Skeletal muscle tissue (tissue), 4 donors: ENCODE data around the gene ARHGAP6. TPM values are rescaled to one million over a fixed set of nuclear protein-coding genes. Genes with fewer than 3 reads are reported as not detected.
A peak's percentile ranks its signal among the peaks of the same experiment; 100 is the strongest.
"Not testable (repeated sequence)": the region's sequence is repeated elsewhere in the genome, so short reads cannot be mapped to it uniquely, and the experiment has no call there.

Source experiments
- H3K27ac ChIP-seq: one replicate; pipeline ENCODE4 v1.7.0; 2013; ENCODE audit warnings: mild to moderate bottlenecking, low read depth, low read length, inconsistent platforms
- H3K27me3 ChIP-seq, 3 donors: one replicate each; pipeline ENCODE4 v1.7.0; 2013; ENCODE audit warnings: low read length in 3 of 3; ENCODE audit not compliant: control insufficient read depth in 3 of 3, insufficient read depth in 3 of 3
- H3K36me3 ChIP-seq, 3 donors: one replicate each; pipeline ENCODE4 v1.7.0; 2013; ENCODE audit warnings: low read length in 3 of 3; ENCODE audit not compliant: control insufficient read depth in 3 of 3, insufficient read depth in 3 of 3
- H3K4me1 ChIP-seq, 3 donors: one replicate each; pipeline ENCODE4 v1.7.0; 2013; ENCODE audit warnings: low read length in 3 of 3, mild to moderate bottlenecking in 3 of 3; ENCODE audit not compliant: control insufficient read depth in 3 of 3, insufficient read depth in 3 of 3
- H3K4me3 ChIP-seq, 3 donors: one replicate each; pipeline ENCODE4 v1.7.0; 2013; ENCODE audit warnings: low read length in 3 of 3
- H3K9ac ChIP-seq, 3 donors: one replicate each; pipeline ENCODE4 v1.7.0; 2013; ENCODE audit warnings: low read length in 3 of 3, mild to moderate bottlenecking in 3 of 3, moderate library complexity in 2 of 3, low read depth in 1 of 3
- H3K9me3 ChIP-seq, 3 donors: one replicate each; pipeline ENCODE4 v1.7.0; 2013; ENCODE audit warnings: low read length in 3 of 3; ENCODE audit not compliant: control insufficient read depth in 3 of 3
- total RNA-seq: library from RNA; depleted of rRNA; stranded (reverse); fragments of >200 nt; gene quantifications from one replicate; pipeline ENCODE4 v1.2.3, GENCODE V29; 2014
- donor health status: Osteomylitis.

Gene ARHGAP6
- total RNA-seq, 1 donor from 2014 or later, result 8.4 TPM

DNA sequence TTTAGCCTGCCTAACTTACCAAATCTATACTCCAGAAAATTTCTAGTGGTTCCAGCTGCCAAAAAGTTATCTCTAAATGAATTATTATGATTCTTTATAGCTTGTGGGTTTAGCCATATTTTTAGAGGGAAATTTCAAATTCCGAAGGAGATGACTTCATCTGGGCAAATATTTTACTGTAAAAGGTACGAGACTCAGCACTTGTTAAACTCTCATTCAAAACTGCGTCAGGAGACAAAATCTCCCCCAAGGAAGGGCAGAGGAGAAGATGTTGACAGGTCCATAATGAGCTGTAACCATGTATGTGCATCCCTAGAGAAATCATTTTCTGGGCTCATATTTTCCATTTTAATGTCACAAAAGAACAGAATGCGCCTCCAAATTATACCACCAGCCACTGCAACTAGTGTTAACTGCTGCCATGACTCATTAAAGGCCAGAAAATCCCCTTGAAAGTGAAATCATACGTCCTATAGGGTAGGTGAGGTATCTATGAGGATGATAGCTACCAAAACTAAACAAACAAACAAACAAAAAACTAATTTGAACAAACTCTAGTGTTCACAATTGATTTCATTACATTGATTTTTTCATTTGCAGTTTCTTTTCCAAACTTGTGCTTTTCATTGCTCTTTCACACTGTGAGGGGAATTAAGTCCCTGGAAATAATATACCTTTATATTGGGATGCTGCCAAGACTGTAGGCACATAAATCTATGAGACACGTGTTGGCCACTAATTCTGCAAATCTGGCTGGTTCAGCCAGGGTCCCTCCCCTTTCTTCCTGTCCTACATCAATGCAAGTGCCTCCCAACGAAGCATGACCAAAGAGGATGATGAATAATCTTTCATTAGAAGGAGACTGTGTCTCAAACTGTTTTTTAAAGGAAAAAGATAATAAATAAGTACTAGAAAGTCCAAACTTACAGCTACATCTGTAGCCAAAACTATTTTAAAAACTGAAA, 85.8 kb downstream of the ARHGAP6 start:
- Histone ChIP-seq H3K9ac (no peak overlapping the region), H3K4me3 (no peak overlapping the region), H3K4me1 (no peaks in the 10 kb centered on the region), H3K27me3 (no peaks in the 10 kb centered on the region), H3K36me3 (no peaks in the 10 kb centered on the region), H3K27ac (no peak overlapping the region), H3K9me3 (no peaks in the 10 kb centered on the region)

- H3K4me1 ChIP-seq, H3K27me3 ChIP-seq: not testable (repeated sequence)
Observed at GRCh38 chrX:11578301-11578700, 87.4 kb downstream of the ARHGAP6 start.

GRCh38 chrX:11577603-11578002, 88.1 kb downstream of the ARHGAP6 start:
- no peaks in the 10 kb centered on the region for H3K4me1 ChIP-seq
- H3K9ac ChIP-seq, result no peak overlapping the region
- no peaks in the 10 kb centered on the region for H3K36me3 ChIP-seq
- no peak overlapping the region for H3K27ac ChIP-seq
- no peaks in the 10 kb centered on the region for H3K9me3 ChIP-seq
- no peaks in the 10 kb centered on the region for H3K27me3 ChIP-seq
- H3K4me3 ChIP-seq, result no peak overlapping the region

More at GRCh38 chrX:11578301-11578700, 87.4 kb downstream of the ARHGAP6 start:
- not testable (repeated sequence) for H3K9me3 ChIP-seq, H3K36me3 ChIP-seq, H3K9ac ChIP-seq, H3K27ac ChIP-seq, H3K4me3 ChIP-seq

GRCh38 chrX:11575332-11575731, 90.4 kb downstream of the ARHGAP6 start:
- Histone ChIP-seq H3K4me1 (no peaks in the 10 kb centered on the region), H3K27me3 (no peaks in the 10 kb centered on the region), H3K4me3 (no peak overlapping the region), H3K36me3 (no peaks in the 10 kb centered on the region), H3K9ac (no peak overlapping the region), H3K27ac (no peak overlapping the region), H3K9me3 (no peaks in the 10 kb centered on the region)

DNA sequence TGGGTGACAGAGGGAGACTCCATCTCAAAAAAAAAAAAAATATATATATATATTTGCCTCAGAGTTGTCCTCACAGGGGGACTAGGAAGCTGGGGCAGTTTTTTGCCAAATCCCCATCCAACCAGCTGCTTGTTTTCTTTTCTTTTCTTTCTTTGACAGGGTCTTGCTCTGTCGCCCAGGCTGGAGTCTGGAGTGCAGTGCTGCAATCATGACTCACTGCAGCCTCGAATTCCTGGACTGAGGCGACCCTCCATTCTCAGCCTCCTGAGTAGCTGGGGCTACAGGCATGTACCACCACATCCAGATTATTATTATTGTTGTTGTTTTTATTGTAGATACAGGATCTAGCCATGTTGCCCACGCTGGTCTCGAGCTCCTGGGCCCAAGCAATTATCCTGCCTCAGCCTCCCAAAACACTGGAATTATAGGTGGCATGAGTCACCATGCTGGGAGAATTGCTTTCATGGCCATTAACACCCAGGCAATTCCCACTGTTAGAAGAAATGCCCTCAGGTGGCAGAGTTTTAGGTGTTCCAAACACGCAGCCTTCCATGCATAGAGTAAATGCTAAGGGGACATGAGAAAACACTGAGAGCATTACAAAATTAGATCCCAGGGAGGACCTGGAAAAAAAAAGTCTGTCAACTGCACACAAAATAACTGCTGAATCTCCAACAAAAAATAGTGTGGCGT, 98.0 kb downstream of the ARHGAP6 start:
- Histone ChIP-seq H3K27ac (no peak overlapping the region), H3K9ac (no peak overlapping the region), H3K4me1 (peaks cover 0 to 2% (median 0%) of the 10 kb centered on the region in 3 donors), H3K9me3 (no peaks in the 10 kb centered on the region), H3K36me3 (no peaks in the 10 kb centered on the region), H3K4me3 (no peak overlapping the region), H3K27me3 (no peaks in the 10 kb centered on the region)

GRCh38 chrX:11566789-11567188, 98.9 kb downstream of the ARHGAP6 start:
- Histone ChIP-seq H3K4me3 (no peak overlapping the region), H3K9me3 (no peaks in the 10 kb centered on the region), H3K27ac (no peak overlapping the region), H3K9ac (no peak overlapping the region), H3K36me3 (no peaks in the 10 kb centered on the region), H3K27me3 (no peaks in the 10 kb centered on the region), H3K4me1 (peaks cover 0 to 3% (median 2%) of the 10 kb centered on the region in 3 donors)

DNA sequence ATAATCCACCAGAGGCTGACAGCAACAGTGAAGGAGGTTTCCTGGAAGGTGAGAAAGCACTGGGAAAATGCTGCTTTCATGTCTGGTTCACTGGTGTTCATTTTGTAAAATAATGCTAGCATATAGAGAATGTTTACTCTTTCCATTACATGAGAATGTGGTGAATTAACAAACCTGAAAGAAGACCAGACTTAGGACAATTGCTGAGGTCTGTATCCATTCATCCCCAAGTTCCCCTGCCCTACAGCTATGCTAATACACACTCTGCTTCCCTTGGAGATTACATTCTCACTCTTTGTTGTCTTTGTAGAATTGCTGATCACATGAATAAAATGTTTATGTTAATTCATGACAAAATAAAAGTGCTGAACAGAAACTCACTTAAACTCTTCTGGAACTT, 99.5 kb downstream of the ARHGAP6 start:
- Histone ChIP-seq H3K27me3 (no peaks in the 10 kb centered on the region), H3K4me3 (no peak overlapping the region), H3K9ac (no peak overlapping the region), H3K27ac (no peak overlapping the region), H3K36me3 (no peaks in the 10 kb centered on the region), H3K9me3 (no peaks in the 10 kb centered on the region), H3K4me1 (peaks cover 0 to 5% (median 3%) of the 10 kb centered on the region in 3 donors)

DNA sequence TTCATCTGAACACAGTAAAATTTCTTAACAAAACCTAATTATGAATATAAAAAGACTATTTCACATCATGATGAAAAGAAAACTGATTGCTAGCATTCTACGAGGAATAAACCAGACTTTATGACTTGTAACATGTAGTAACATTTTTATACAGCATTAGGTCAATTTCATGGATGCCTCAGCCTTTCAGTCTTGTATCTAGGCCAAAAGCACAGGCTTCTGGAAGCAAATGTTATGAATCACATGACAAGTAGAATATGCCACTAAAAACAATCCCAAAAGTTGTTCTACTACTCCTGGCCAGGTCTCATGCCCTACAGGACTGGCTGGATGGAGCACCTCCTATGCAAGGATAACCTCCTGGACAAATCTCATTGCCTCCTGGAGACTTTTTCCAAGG, 101.2 kb downstream of the ARHGAP6 start:
- Histone ChIP-seq H3K9ac (no peak overlapping the region), H3K4me1 (peaks cover 0 to 5% (median 3%) of the 10 kb centered on the region in 3 donors), H3K27me3 (no peaks in the 10 kb centered on the region), H3K36me3 (no peaks in the 10 kb centered on the region), H3K4me3 (no peak overlapping the region), H3K27ac (no peak overlapping the region), H3K9me3 (no peaks in the 10 kb centered on the region)

DNA sequence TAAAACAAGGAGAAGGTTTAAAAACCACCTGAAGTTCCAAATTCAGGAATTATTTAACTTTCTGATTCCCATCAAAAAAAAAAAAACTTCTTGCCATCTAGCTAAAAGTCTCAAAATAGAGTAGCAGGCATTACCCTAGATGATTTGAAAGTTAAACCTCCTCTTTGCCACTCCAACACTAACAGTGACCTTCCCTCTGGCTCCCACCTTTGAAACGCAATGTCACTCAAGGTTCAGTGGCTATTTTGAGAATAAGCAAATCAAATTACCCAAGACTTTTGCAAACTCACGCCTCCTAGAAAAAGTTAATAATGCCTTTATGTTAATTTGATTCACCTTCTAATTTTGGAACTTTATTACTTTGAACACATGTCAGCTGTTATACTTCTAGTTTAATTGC, 103.2 kb downstream of the ARHGAP6 start:
- Histone ChIP-seq H3K36me3 (no peaks in the 10 kb centered on the region), H3K4me1 (peaks cover 0 to 5% (median 3%) of the 10 kb centered on the region in 3 donors), H3K27me3 (no peaks in the 10 kb centered on the region), H3K27ac (peak overlapping the region; percentile 41), H3K9me3 (no peaks in the 10 kb centered on the region), H3K9ac (no peak overlapping the region), H3K4me3 (no peak overlapping the region)

DNA sequence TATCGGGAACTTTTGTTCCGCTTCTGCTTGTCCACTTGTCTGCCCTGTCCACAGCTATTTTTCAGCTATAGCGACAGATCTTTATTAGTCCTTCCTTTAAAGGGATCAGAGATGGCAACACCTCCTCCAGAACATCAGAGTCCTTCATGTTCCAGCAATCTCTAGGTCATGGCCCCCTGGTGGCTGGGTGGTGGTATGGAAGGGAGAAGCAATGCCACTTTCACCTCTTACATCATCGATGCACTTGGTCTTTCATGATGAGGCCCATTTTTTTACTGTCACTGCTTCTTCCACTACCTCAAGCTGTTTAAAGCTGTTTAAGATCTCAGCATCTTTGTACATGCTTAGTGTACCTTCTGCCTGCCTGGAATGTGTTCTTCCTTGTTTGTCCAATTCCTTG, 106.7 kb downstream of the ARHGAP6 start:
- H3K27me3 ChIP-seq, result no peaks in the 10 kb centered on the region
- peaks cover 0 to 5% (median 2%) of the 10 kb centered on the region in 3 donors for H3K4me1 ChIP-seq
- no peak overlapping the region for H3K9ac ChIP-seq
- H3K36me3 ChIP-seq, result no peaks in the 10 kb centered on the region
- H3K27ac ChIP-seq, result no peak overlapping the region
- H3K9me3 ChIP-seq, result no peaks in the 10 kb centered on the region
- peak overlapping the region in 1 of 3 donors; percentile 1 for H3K4me3 ChIP-seq
